HT1080 (cell line): ENCODE results near the gene SMTNL2. TPM values are rescaled to one million over a fixed set of nuclear protein-coding genes. Genes with fewer than 3 reads are reported as not detected.
A peak's percentile ranks its signal among the peaks of the same experiment; 100 is the strongest.
"Not testable (repeated sequence)": the region's sequence is repeated elsewhere in the genome, so short reads cannot be mapped to it uniquely, and the experiment has no call there.

ENCODE experiments used
- DNase-seq: peaks from one replicate; pipeline ENCODE4 v3.0.0-alpha.2; 2015; ENCODE audit warnings: low read depth
- total RNA-seq: library from RNA; depleted of rRNA; stranded (reverse); fragments of >200 nt; shearing (Covaris generic); gene quantifications from 2 replicates; pipeline ENCODE4 v1.2.3, GENCODE V29; 2014

Gene SMTNL2
- total RNA-seq, 1 experiment from 2014 or later: not detected

DNA sequence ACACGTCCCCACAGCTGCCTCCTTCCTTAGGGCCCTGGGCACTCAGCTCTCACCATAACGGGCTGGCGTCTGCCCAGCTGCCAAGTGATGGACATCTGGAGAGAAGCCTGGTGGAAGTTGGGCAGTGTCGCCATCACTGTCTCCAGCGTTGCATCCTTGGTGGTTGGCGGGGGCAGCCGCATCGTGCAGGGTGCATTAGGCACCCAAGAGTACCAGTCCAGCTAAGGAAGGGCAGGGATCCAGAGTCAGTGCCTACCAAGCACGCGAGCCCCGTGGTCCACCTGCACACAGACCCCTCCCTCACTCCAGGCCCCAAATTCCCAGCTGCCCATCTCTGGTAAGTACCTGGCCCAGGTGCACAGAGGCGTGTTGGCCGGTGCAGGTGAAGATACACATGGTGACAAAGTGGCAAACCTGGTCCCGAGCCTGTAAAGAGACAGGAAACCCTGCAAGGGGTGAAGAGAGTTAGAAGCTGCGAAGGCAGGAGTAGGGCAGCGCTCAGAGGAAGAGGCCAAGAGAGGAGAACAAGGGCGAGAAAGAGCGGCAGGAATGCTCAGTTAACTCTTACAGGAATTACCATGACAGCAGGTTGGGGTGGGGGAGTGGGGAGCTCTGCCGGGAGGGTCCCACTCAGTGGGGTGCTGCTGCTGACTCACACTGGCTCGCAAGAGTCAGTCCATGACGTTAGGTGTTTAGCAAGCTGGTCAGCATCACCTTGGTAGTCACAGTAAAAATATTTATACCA is 47.7 kb downstream of the SMTNL2 start:
- DNase-seq: peak; percentile 10

DNA sequence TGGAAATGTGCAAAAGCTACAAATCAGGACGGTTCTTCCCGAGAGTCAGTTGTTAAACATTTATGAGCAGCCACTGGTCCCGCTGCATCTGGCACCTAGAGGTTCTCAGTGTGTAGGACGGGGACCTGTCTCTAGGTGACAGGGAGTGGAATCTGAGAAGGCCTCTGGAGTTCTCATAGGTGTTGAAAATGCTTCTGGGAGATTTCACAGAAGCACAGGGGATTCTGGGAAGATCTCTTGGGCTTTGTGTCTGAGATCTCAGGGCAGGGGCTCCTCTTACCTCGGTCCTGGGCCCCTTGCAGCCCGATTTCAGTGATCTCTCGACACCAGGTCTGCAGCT is 48.2 kb downstream of the SMTNL2 start:
- no peak for DNase-seq

DNA sequence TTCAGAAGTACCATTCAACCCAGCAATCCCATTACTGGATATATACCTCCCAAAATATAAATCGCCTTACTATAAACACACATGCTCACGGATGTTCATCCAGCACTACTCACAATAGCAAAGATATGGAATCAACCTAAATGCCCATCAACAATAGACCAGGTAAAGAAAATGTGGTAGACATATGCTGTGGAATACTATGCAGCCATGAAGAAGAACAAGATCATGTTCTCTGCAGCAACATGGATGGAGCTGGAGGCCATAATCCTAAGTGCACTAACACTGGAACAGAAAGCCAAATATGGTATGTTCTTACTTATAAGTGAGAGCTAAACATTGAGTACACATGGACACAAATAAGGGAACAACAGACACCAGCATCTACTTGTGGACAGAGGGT is 49.3 kb downstream of the SMTNL2 start:
- DNase-seq: no peak

DNA sequence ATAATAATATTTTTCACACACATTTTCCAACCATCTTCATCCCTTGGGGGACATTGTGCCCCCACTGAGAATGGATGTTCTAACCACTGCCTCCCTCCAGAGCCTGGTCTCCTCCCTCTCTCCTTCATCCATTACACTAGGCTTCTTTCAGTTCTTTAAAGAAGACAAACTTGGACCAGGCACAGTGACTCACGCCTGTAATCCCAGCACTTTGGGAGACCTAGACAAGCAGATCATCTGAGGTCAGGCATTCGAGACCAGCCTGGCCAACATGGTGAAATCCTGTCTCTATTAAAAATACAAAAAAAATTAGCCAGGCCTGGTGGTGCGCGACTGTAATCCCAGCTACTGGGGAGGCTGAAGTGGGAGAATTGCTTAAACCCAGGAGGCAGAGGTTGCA is 50.6 kb downstream of the SMTNL2 start:
- DNase-seq: no peak

DNA sequence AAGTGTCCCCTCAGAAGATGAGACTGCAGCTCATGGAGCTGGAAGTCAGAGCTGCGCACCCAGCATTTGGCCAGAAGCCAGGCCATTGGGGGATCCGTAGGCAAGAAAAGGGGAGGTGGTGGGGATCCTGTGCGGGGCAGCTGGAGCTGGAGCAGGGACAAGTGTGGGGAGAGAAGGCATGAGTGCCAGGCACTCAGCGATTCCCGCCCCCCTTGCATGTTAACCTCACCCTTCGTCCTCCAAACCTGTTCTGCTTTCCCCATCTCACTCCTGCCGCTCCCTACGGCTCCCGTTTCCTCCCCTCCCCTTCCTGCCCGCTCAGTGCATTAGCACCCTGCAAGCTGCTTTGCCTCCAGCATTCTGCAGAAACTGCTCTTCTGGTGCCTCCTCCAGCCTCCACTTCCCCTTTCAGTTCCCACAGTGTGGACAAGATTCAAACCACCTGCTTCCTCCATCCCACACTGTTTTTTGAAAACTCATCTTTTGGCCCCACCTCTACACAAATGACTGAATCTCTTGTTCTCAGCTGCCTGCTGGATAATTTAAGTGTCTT is 51.6 kb downstream of the SMTNL2 start:
- DNase-seq: no peak

DNA sequence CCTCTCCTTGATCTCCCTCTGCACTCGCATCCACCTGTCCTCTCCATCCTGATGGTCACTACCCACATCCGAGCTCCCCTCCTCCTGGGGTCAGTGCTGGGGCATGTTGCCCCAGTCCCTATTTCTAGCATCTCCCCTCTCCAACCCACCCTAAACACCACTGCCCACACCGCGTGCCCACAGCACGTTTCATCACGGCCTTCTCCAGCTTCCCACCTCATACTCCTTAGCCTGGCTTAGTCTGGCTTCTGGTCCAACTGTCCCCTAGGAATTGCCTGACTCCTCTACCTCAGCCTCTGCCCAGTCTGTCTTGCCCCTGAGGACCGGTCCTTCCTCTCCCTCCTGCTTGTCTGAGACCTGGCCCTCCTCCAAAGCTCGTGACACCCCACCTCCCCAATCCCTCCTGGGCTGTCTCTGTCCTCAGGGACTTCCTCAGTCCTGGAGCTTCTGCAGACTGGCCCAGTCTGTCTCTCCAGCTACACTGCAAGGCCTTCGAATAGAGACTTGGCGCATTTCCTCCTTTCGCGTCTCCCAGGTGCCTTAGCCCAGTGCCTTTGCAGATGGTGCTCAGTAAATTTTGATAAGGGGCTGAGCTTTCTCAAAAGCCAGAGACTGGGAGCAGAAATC is 52.3 kb downstream of the SMTNL2 start:
- no peak for DNase-seq

DNA sequence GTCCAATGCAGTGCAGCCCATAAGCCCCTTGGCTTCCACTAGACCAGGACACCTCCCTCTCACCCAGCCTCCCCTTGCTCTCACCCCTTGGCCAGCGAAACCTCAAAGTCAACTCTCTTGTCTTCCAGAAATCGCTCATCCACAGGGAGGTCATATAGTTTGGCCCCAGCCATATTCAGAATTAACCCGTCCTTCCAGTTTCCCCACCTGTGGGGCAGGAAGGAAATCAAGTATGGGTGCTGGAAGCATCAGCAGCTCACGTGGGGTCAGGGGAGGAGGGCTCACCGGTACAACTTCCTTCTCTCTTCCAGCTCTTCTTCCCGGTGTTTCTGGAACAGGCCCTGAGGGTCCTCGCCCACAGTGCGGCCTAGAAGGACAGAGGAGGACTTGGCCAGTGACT is 54.4 kb downstream of the SMTNL2 start:
- DNase-seq: not testable (repeated sequence)

DNA sequence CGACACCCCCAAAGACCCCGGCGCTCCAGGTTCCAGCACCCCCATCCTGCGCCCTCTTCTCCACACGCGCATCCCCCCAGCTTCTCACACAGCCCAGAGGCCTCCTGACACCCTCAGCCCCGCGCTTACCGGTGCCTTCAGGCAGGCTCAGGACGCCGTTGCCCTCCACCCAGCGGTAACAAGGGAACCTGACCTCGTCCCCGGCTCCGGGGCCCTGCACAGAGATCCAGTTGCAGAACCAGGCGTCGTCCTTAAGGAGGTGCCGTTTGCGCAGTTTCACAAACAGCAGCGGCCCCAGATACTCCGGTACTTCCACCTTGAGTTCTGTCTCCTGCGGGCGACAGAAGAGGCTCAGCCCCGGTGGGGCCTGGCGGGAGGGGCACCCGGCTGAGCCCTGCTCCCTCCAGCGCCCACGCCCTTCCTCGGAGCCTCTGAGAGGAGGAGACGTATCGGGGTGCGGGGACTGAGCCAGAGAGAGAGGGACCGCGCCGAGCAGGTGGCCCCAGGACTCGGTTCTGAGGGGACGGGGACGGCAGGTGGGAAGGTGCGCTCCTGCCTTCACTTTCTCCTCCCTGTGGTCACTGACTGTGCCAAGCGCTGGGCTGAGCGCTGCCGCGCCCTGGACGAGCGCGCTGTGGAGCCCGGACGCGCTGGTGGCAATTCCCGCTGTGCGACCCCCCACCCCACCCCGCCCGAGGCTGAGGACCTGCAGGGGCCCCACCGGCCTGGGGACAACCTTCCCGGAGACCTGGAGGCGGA is 55.2 kb downstream of the SMTNL2 start:
- not testable (repeated sequence) for DNase-seq

DNA sequence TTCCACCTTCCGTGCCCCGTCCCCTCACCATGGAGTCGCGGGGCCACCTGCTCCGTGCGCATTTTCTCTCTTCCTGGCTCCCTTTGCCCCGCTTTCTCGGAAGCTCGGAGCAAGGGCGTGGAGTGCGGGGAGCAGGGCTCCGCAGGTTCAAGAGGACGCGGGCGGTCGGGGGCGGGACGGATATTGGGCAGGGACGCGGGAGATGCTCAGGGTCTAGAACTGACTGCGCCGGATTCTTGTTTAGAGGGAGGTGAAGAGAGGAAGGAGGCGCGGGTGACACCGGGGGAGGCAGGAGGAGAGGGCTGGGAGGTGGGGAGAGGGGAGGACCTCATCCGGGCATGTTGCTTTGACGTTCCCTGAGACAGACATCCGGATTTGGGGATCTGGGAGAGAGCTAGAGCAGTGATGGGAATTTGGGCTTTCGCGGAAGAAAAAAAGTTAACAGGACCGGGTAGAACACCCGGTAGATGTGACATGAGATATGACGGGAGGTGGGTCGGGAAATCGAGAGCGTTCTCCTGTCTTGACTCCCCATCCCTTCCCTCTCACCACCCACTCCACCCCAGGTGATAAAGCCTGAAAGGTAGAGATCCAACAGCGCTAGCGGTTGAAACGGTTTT is 56.4 kb downstream of the SMTNL2 start:
- DNase-seq: not testable (repeated sequence)

DNA sequence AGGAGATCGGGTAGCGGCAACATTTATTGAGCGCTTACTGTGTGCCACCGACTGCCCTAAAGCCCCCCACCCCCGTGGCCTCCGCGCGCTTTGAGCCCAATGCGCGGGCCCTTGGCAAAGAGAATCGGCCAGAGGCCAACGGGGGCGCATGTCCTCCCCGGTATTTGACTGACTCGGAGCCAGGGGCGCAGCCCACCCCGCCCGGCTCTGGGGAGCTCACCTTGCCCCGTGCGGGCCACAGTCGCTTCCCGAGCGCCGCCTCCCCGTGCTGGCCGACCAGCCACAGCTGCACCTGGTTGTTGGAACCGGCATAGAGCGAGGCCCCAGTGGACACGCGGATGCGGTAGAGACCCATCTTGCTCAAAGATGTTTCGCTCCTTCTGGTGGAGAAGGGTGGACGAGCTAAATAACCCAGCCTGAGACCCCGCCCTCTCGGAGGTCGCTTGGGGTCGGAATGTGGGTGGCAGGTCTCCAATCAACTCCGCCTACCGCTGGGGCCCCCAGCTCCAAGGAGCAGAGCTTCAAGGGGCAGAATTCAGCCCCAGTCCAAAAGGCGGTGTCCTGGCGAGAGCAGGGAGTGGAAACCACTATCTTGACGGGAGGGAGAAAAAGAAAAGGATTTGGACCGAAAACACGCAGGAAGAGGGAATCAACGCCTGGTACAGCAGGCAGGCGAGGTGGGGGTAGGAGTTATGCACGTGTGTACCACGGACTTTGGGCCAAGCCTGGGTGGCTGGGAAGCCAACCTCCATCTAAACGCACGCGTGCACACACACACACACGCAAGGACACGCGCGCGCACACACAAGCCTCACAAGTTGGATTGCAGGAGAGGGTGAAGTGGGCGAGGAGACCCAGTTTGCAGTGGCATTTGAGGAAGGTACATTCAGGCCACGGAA is 57.2 kb downstream of the SMTNL2 start, which contains the start of gene ALOX15:
Gene ALOX15, minus strand, starts transcription at position 382 of the 899 bp plus-strand sequence. Its CDS starts 27 bp downstream, at position 355.
- no peak for DNase-seq

DNA sequence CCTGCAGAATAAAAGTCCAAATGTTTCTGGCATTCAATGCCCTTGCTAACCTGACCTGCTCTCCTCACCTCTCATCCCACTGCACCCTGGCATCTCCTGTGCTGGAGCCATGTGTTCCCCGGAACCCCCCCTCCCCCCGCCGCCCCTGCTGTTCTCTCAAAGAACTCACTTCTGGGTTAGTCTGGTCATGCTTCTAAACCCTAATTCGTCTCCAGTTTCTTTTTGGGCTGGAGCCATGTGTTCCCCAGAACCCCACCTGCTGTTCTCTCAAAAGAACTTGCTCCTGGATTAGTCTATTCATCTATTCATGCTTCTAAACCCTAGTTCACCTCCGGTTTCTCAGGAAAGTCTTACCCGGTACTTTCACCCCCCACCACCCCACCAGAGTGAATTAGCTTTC is 58.0 kb downstream of the SMTNL2 start:
- no peak for DNase-seq

DNA sequence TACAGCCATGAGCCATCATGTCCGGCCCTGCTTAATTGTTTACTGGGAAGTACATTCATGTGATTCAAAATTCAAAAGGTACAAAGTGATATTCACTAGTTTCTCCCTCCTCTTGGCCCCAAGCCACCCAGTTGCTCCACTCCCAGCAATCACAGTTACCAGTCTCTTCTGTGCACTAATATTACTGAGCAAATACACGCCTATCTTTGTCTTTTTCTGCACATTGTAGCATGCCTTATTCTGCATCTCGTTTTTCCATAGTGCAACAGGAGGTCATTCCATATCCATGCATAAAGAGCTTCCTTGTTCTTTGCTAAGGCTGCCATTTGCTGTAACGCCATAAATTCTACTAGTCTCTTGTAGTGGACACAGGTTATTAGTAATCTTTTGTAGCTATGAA is 59.3 kb downstream of the SMTNL2 start:
- DNase-seq: no peak

DNA sequence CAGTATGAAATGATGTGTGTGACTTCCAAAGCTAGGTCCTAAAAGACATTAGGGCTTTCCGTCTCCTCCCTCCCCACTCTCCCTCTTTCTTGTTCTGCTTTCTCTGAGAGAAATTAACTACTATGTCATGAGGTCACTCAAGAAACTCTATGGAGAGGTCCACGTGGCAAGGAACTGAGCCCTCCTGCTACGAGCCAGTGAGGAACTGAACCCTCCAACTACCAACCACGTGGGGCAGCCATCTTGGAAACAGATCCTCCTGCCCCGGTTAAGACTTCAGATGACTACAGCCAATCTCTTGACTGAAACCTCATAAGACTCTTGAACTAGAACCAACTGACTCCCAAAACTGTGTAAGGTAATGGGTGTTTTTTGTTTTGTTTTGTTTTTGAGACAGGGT is 61.3 kb downstream of the SMTNL2 start:
- no peak for DNase-seq

DNA sequence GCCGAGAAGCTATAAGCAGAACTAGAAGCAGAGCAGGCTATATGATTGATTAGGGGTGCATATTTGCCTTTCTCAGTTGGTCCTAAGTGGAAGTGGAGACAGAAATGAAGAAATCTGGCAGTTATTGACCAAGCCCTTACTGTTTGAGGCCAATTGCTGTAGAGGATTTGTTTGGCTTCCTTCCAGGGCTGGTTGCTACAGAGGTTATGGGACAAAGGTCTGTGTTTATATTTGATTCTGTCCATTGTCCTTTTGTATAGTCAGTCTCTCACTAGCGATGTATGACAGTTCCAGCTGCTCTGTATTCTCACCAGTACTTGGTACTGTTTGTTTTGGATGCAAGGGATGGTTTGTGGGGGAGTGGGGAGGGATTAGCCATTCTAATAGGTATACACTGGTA is 64.4 kb downstream of the SMTNL2 start:
- no peak for DNase-seq

DNA sequence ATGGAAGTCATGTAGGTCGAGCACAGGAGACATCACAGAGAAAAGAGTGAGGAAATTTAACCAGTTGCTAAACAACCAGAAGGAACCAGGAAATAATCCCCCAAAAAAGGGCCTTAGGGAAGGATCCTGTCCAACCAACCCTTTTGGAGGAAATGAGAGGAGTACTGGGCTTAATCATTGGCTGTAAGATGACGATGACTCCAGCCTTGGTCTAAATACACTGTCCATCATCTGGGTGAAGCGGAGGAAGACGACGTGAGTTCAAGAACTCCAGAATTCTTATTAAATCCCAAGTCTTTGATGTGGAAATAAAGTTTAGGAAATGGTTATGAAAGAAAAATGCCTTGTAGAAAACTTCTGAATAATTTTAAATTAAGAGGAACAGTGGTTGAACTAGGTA is 68.7 kb downstream of the SMTNL2 start:
- no peak for DNase-seq

DNA sequence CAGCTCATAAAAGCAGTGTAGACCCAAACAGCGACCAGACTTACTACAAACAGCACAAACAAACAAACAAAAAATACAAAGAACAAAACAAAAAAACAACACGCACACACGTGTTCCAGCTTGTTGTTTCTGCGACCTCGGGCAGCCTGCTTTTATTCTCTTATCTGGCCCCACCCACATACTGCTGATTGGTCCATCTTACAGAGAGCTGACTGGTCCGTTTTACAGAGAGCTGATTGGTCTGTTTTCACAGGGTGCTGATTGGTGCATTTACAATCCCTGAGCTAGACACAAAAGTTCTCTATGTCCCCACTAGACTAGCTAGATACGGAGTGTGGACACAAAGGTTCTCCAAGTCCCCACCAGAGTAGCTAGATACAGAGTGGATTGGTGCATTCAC is 71.6 kb downstream of the SMTNL2 start:
- DNase-seq: not testable (repeated sequence)

DNA sequence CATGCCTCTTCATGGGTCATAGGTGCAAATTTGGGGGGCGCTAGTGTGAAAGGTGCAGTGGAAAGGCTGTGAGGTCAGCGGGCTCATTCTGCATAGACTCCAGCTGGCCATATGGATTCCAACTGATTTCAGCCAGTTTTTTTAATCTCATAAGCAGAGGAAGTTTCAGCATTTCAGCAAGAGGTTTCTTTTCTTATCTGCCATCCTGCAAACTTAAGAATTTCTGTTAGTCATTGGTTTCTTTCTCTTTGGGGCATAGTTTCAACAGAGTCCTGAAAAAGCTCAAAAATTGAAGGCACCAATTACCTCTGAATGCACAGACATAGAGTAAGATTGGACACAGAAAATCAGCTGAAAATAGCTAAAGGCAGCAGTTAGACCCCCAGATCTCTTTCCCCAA is 73.3 kb downstream of the SMTNL2 start:
- no peak for DNase-seq
